Measurements from ENCODE around the gene CISD1. TPM values are rescaled to one million over a fixed set of nuclear protein-coding genes. Genes with fewer than 3 reads are reported as not detected.
A peak's percentile ranks its signal among the peaks of the same experiment; 100 is the strongest.

CISD1 gene
- total RNA-seq, 1 experiment from 2014 or later = 7.5 TPM

GRCh38 chr10:58265249-58265648 lies 3.7 kb upstream of the CISD1 start:
- DNase-seq (ENCODE audit: low spot score) = no peak

GRCh38 chr10:58266003-58266825 lies 2.7 kb upstream of the CISD1 start:
- DNase-seq (ENCODE audit: low spot score) = peak; percentile 59

GRCh38 chr10:58266826-58267712 lies 1.9 kb upstream of the CISD1 start:
- peak; percentile 30 for DNase-seq (ENCODE audit: low spot score)

GRCh38 chr10:58267713-58268453 lies 1.1 kb upstream of the CISD1 start, which contains the start of gene IPMK:
Gene IPMK, minus strand, starts transcription at chr10:58267894. Its CDS starts 283 bp downstream, at chr10:58267611.
- DNase-seq (ENCODE audit: low spot score) = peak; percentile 91

- DNase-seq (ENCODE audit: low spot score) = no peak
Observed at GRCh38 chr10:58268454-58268945, 462 bp upstream of the CISD1 start.

GRCh38 chr10:58269782-58270290 lies 874 bp downstream of the CISD1 start:
- no peak for DNase-seq (ENCODE audit: low spot score)

- no peak for DNase-seq (ENCODE audit: low spot score)
Observed at GRCh38 chr10:58275261-58275660, 6.3 kb downstream of the CISD1 start.

GRCh38 chr10:58275908-58276307 lies 6.9 kb downstream of the CISD1 start:
- DNase-seq (ENCODE audit: low spot score) = no peak

GRCh38 chr10:58278274-58278961 lies 9.5 kb downstream of the CISD1 start:
- no peak for DNase-seq (ENCODE audit: low spot score)

GRCh38 chr10:58278962-58279307 lies 10.0 kb downstream of the CISD1 start:
- no peak for DNase-seq (ENCODE audit: low spot score)

- DNase-seq (ENCODE audit: low spot score) = no peak
Observed at GRCh38 chr10:58280477-58280876, 11.5 kb downstream of the CISD1 start.

- DNase-seq (ENCODE audit: low spot score) = no peak
Observed at GRCh38 chr10:58281092-58281752, 12.3 kb downstream of the CISD1 start.

GRCh38 chr10:58282615-58283014 lies 13.7 kb downstream of the CISD1 start:
- DNase-seq (ENCODE audit: low spot score) = no peak

GRCh38 chr10:58291538-58292174 lies 22.7 kb downstream of the CISD1 start:
- peak; percentile 64 for DNase-seq (ENCODE audit: low spot score)

GRCh38 chr10:58293989-58294388 lies 25.0 kb downstream of the CISD1 start:
- no peak for DNase-seq (ENCODE audit: low spot score)

GRCh38 chr10:58299580-58299979 lies 30.6 kb downstream of the CISD1 start:
- DNase-seq (ENCODE audit: low spot score) = peak; percentile 82

- no peak for DNase-seq (ENCODE audit: low spot score)
Observed at GRCh38 chr10:58300676-58301075, 31.7 kb downstream of the CISD1 start.

- no peak for DNase-seq (ENCODE audit: low spot score)
Observed at GRCh38 chr10:58302254-58302653, 33.3 kb downstream of the CISD1 start.

GRCh38 chr10:58304099-58304633 lies 35.2 kb downstream of the CISD1 start:
- no peak for DNase-seq (ENCODE audit: low spot score)

Measured in HT-29 (cell line).